ENCODE data around the gene IRX2. TPM values are rescaled to one million over a fixed set of nuclear protein-coding genes. Genes with fewer than 3 reads are reported as not detected.

Gene IRX2
- polyA plus RNA-seq, 1 donor from 2014 or later = 0.95 TPM

- Histone ChIP-seq H3K79me2 (replicated peaks; ENCODE audit: insufficient read depth, low read length) (no peaks in the 10 kb centered on the region), H3K9me3 (ENCODE audit: low read length) (peaks cover 3% of the 10 kb centered on the region), H3K9me2 (ENCODE audit: insufficient read depth, low read length) (no peaks in the 10 kb centered on the region), H3K4me3 (ENCODE audit: low read length) (no peak overlapping the region), H3K27me3 (ENCODE audit: insufficient read depth, low read depth, low read length) (peaks cover 61% of the 10 kb centered on the region), H3K36me3 (ENCODE audit: insufficient read depth, low read length) (no peaks in the 10 kb centered on the region), H4K20me1 (ENCODE audit: insufficient read depth) (no peaks in the 10 kb centered on the region), H3K27ac (ENCODE audit: low read length) (no peak overlapping the region), H3K4me2 (ENCODE audit: low read length) (no peak overlapping the region), H3K9ac (ENCODE audit: low read length) (no peak overlapping the region), H3F3A (ENCODE audit: insufficient read depth, low read length, poor library complexity, severe bottlenecking) (no peaks in the 10 kb centered on the region), H2AFZ (ENCODE audit: low read depth, low read length) (no peak overlapping the region)
- TF ChIP-seq POLR2AphosphoS5 (IDR thresholded peaks at IDR 0.05) = no peak
- no peak for TF ChIP-seq TAF1 (IDR thresholded peaks at IDR 0.05; ENCODE audit: low read depth)
- no peak for TF ChIP-seq REST (IDR thresholded peaks at IDR 0.05; ENCODE audit: borderline replicate concordance)
- no peak for TF ChIP-seq EP300 (conservative IDR thresholded peaks at IDR 0.05; ENCODE audit: poor library complexity, severe bottlenecking)
- no peak for TF ChIP-seq SMC3 (conservative IDR thresholded peaks at IDR 0.05; ENCODE audit: poor library complexity)
- TF ChIP-seq MXI1 (conservative IDR thresholded peaks at IDR 0.05; ENCODE audit: poor library complexity, severe bottlenecking) = no peak
- no peak for TF ChIP-seq RAD21 (conservative IDR thresholded peaks at IDR 0.05)
- TF ChIP-seq EZH2 (IDR thresholded peaks at IDR 0.05; ENCODE audit: borderline replicate concordance, insufficient read depth, low read length, poor library complexity, severe bottlenecking) = no peak
- TF ChIP-seq CTCF (IDR thresholded peaks at IDR 0.05; ENCODE audit: poor library complexity, severe bottlenecking) = no peak
Measured at GRCh38 chr5:2746561-2747032, 4.9 kb downstream of the IRX2 start.

- H3K9me2 ChIP-seq (ENCODE audit: insufficient read depth, low read length) = no peaks in the 10 kb centered on the region
- H3K27ac ChIP-seq (ENCODE audit: low read length) = no peak overlapping the region
- H3K9ac ChIP-seq (ENCODE audit: low read length) = no peak overlapping the region
- H4K20me1 ChIP-seq (ENCODE audit: insufficient read depth) = no peaks in the 10 kb centered on the region
- no peaks in the 10 kb centered on the region for H3F3A ChIP-seq (ENCODE audit: insufficient read depth, low read length, poor library complexity, severe bottlenecking)
- H3K79me2 ChIP-seq (replicated peaks; ENCODE audit: insufficient read depth, low read length) = no peaks in the 10 kb centered on the region
- H3K9me3 ChIP-seq (ENCODE audit: low read length) = peaks cover 5% of the 10 kb centered on the region
- no peaks in the 10 kb centered on the region for H3K36me3 ChIP-seq (ENCODE audit: insufficient read depth, low read length)
- TF ChIP-seq CTCF (IDR thresholded peaks at IDR 0.05; ENCODE audit: poor library complexity, severe bottlenecking) (no peak), EP300 (conservative IDR thresholded peaks at IDR 0.05; ENCODE audit: poor library complexity, severe bottlenecking) (no peak), RAD21 (conservative IDR thresholded peaks at IDR 0.05) (no peak), SMC3 (conservative IDR thresholded peaks at IDR 0.05; ENCODE audit: poor library complexity) (no peak), MXI1 (conservative IDR thresholded peaks at IDR 0.05; ENCODE audit: poor library complexity, severe bottlenecking) (no peak), EZH2 (IDR thresholded peaks at IDR 0.05; ENCODE audit: borderline replicate concordance, insufficient read depth, low read length, poor library complexity, severe bottlenecking) (no peak), TAF1 (IDR thresholded peaks at IDR 0.05; ENCODE audit: low read depth) (no peak), POLR2AphosphoS5 (IDR thresholded peaks at IDR 0.05) (no peak), REST (IDR thresholded peaks at IDR 0.05; ENCODE audit: borderline replicate concordance) (no peak)
- H2AFZ ChIP-seq (ENCODE audit: low read depth, low read length) = no peak overlapping the region
- no peak overlapping the region for H3K4me3 ChIP-seq (ENCODE audit: low read length)
- no peak overlapping the region for H3K4me2 ChIP-seq (ENCODE audit: low read length)
- H3K27me3 ChIP-seq (ENCODE audit: insufficient read depth, low read depth, low read length) = peaks cover 68% of the 10 kb centered on the region
Measured at GRCh38 chr5:2744485-2744884, 7.0 kb downstream of the IRX2 start.

Measured in neural cell (in vitro differentiated cells).